HCT116 (cell line): ENCODE results near the gene KLHL17. TPM values are rescaled to one million over a fixed set of nuclear protein-coding genes. Genes with fewer than 3 reads are reported as not detected.

Experiments used
- EGR1 ChIP-seq: IDR thresholded peaks from 2 replicates; pipeline ENCODE4 v1.6.1; 2012; ENCODE audit warnings: low read depth
- ELF1 ChIP-seq: IDR thresholded peaks from 2 replicates; pipeline ENCODE4 v1.6.1; 2012; ENCODE audit warnings: low read depth, borderline replicate concordance
- POLR2AphosphoS5 ChIP-seq: IDR thresholded peaks from 2 replicates; pipeline ENCODE4 v1.6.1; 2011; ENCODE audit warnings: mild to moderate bottlenecking, low read depth, low read length, moderate library complexity
- REST ChIP-seq: IDR thresholded peaks from 2 replicates; pipeline ENCODE4 v1.6.1; 2012; ENCODE audit warnings: low read depth
- SIN3A ChIP-seq: IDR thresholded peaks from 2 replicates; pipeline ENCODE4 v1.6.1; 2012; ENCODE audit warnings: low read depth
- SP1 ChIP-seq: IDR thresholded peaks from 2 replicates; pipeline ENCODE4 v1.6.1; 2012; ENCODE audit warnings: low read depth
- YY1 ChIP-seq: IDR thresholded peaks from 2 replicates; pipeline ENCODE4 v1.6.1; 2011; ENCODE audit warnings: low read length, low read depth, moderate library complexity, mild to moderate bottlenecking; ENCODE audit not compliant: insufficient replicate concordance; ENCODE audit errors: extremely low read depth
- ZBTB33 ChIP-seq: IDR thresholded peaks from 2 replicates; pipeline ENCODE4 v1.6.1; 2011; ENCODE audit warnings: mild to moderate bottlenecking, low read length, moderate library complexity; ENCODE audit not compliant: insufficient replicate concordance; ENCODE audit errors: extremely low read depth
- ZNF274 ChIP-seq: fragments of 200-500 bp; sonication (Bioruptor generic); IDR thresholded peaks from 2 replicates; pipeline ENCODE4 v1.6.1; 2014; ENCODE audit warnings: mild to moderate bottlenecking, low read depth, low read length, inconsistent platforms
- total RNA-seq: library from RNA; stranded (reverse); gene quantifications from one replicate; pipeline ENCODE4 v1.2.1, GENCODE V29; 2021; ENCODE audit not compliant: unreplicated experiment

The KLHL17 gene
- total RNA-seq, 1 experiment from 2014 or later, result 100.0 TPM

- TF ChIP-seq REST (no peak), SIN3A (no peak), ZNF274 (no peak), ZBTB33 (no peak), SP1 (no peak), YY1 (no peak), EGR1 (no peak), ELF1 (no peak), POLR2AphosphoS5 (no peak)
Observed at GRCh38 chr1:910881-911721, 49.3 kb upstream of the KLHL17 start (continued).
